GM12872 (cell line): ENCODE measurements around the gene GNAZ.

Experiments used
- CTCF ChIP-seq: IDR thresholded peaks from 3 replicates; pipeline ENCODE4 v1.5.1; 2011; ENCODE audit warnings: low read depth, mild to moderate bottlenecking, low read length, moderate library complexity; ENCODE audit not compliant: insufficient read depth

The GNAZ gene

GRCh38 chr22:23106906-23107367 lies 36.6 kb downstream of the GNAZ start:
- TF ChIP-seq CTCF = no peak

GRCh38 chr22:23107487-23108248 lies 37.3 kb downstream of the GNAZ start:
- no peak for TF ChIP-seq CTCF

GRCh38 chr22:23108249-23109078 lies 38.1 kb downstream of the GNAZ start:
- no peak for TF ChIP-seq CTCF

- TF ChIP-seq CTCF = no peak
These were observed 38.7 kb downstream of the GNAZ start for GRCh38 chr22:23109079-23109347.

GRCh38 chr22:23109441-23109978 lies 39.2 kb downstream of the GNAZ start:
- no peak for TF ChIP-seq CTCF

- TF ChIP-seq CTCF = no peak
These were observed 40.0 kb downstream of the GNAZ start for GRCh38 chr22:23110190-23110921.

GRCh38 chr22:23110922-23111527 lies 40.7 kb downstream of the GNAZ start:
- TF ChIP-seq CTCF = no peak
